HG03196 (cell line): ENCODE measurements around the gene FBXO42.

ENCODE experiments used
- ATAC-seq: cut with Tn5 transposase; IDR thresholded peaks from one replicate; pipeline ENCODE4 v1.9.1; 2021; ENCODE audit not compliant: unreplicated experiment

The FBXO42 gene

DNA sequence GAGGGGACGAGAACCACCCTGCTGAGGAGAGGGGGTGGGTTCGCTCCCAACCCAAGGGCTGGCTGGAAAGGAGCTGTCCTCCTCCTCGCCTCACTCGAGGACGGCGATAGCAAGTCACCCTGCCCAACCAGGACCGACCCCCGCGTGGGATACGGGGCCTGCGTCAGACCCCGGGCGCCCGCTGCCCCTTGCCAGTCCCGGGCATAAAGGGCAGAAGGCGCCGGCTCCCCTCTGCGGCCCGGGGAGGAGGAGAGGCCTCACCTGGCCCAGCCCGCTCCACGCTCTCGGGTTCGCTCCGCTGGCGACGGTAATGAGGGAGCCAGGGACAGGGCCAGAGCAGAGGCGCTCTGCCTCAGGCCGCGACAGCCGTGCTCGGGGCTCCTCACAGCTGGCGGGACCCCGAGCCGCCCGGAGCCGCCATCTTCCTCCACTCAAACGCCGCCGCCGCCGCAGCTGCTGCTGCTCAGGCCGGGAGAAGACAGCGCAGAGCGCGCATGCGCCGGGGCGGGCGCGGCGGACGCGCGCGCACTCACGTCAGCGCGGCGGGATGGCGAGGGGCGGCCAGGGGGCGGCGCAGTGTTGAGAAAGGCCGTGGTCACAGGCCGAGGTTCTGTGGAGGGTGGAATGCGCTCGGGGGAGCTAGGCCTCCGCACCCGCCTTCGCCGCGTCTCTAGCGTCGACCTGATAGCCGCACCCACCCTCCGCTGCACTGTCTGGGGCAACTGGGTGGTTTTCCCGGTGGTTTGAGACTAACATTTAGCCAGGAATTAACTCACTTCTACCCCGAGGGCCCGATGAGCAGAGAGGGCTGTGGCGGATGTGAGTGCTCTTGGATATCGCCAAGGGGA lies at the start of gene FBXO42:
Gene FBXO42 (minus strand): TSS at position 487 of the 848 bp plus-strand sequence. CDS start 37,062 bp downstream, outside the sequence.
- peak; percentile 90 for ATAC-seq

DNA sequence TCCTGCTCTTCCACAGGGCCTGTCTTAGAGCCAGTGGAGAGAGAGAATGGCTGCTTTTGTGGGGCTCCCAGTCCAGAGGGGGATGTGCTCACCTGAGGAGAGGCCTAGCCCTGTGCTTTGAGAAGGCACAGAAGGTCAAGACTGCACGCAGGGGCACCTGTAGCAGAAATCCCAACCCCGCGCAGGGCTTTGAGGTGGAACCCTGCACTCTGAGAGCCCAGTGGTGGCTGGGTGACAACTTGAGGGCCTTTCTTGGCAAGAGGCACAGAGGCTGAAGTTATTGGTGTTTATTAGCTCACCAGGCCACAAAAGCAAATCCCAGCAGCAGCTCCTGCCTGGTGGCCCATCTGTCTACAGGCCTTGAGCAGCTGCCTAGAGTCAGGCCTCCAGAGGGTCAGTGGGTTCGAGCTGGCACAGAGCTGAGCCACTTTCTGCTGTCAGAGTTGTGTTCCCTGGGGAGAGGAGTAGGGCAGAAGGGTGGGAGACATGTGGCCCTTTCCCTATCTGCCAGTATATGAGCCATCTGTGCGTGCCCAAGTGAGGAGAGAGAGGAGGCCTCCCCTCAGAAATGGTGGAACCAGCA lies 46.2 kb upstream of the FBXO42 start:
- no peak for ATAC-seq

DNA sequence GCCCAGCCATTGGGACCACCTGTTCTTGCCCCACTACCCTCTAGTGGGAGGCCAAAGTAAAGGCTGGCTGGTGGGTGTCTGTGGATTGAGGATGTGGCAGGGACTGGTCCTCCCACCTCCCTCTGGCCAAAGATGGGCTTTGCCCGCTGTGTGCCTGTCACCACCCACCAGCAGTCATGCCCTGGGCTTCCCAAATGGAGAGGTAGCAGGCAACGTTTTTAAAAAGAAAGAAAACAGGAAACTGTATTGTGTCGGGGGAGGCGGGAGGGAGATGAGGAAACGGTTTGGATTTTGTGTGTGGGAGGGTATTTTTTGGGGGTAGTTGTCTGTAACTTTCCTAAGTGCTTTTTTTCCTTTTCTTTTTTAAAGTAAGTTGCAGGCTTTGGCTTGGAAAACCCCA lies 44.8 kb upstream of the FBXO42 start:
- no peak for ATAC-seq

DNA sequence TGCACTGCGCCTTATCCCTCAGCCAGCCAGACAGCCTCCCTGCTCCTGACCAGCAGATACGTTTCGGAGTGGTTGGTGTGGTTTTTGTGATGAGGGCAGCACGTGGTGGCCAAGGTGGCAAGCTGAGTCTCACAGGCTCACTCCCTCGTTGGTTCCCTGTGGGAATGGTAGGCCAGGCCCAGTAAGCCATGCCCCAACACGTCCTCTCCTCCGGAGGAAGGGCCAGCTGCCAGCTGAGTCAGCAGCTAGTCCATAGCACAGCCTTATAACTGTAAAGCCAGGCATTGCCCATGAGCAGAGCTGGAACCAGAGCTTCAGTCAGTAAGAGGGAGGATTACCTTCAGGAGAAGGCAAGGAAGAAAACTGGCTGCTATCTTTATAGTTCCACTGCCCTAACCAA lies 44.3 kb upstream of the FBXO42 start:
- ATAC-seq: no peak

DNA sequence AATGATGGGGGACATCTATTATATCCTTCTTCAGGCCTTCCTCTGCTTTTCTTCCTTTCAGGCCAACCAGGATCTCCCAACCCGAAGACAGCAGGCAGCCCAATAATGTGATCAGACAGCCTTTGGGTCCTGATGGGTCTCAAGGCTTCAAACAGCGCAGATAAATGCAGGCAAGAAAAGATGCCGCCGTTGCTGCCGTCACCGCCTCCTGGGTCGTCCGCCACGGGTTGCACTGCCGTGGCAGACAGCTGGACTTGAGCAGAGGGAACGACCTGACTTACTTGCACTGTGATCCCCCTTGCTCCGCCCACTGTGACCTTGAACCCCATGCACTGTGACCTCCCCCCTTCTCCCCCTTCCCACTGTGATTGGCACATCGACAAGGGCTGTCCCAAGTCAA lies 42.7 kb upstream of the FBXO42 start:
- no peak for ATAC-seq

DNA sequence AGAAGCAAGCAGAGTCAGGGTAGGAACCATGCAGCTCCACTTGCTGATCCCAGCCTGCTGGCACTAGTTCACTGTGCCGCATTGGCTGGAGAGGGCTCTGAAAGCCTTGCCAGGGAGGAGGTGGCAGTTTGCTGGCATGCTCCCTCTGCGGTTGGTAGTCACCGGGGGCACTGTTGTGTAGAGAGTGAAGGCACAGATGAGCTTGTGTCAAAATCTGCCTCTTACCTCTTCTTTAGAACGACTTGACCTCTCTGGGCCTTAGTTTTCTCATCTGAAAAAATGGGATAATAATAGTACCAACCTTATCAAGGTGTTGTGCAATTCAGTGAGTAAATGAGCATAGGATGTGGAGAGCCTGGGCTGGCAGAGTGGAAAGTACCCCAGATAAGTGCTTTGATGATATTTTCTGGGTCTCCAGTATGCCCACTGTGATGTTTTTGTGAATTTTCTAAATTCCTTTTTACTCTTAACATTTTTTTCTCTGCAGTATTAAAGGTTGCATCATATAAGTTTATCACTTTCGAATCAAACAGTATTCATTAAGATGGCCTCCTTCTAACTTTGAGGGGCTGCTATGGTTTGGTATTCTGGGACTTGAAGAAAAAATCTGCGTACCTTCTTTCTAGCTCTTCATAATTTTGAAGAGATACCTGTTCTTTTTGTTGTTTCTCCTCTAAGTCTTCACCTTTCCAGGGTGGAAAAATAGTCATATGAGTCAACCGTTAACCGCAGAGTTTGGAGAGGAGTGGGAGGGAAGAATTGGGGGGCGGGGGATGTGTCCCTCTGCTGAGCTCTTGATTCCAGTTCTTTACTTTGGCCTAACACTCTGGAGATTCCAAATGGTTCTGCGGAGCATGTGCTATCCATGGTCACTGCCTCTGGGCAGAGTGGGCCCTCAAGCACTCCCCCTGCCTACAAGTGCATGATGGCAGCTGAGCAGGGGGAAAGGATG lies 41.6 kb upstream of the FBXO42 start:
- no peak for ATAC-seq

DNA sequence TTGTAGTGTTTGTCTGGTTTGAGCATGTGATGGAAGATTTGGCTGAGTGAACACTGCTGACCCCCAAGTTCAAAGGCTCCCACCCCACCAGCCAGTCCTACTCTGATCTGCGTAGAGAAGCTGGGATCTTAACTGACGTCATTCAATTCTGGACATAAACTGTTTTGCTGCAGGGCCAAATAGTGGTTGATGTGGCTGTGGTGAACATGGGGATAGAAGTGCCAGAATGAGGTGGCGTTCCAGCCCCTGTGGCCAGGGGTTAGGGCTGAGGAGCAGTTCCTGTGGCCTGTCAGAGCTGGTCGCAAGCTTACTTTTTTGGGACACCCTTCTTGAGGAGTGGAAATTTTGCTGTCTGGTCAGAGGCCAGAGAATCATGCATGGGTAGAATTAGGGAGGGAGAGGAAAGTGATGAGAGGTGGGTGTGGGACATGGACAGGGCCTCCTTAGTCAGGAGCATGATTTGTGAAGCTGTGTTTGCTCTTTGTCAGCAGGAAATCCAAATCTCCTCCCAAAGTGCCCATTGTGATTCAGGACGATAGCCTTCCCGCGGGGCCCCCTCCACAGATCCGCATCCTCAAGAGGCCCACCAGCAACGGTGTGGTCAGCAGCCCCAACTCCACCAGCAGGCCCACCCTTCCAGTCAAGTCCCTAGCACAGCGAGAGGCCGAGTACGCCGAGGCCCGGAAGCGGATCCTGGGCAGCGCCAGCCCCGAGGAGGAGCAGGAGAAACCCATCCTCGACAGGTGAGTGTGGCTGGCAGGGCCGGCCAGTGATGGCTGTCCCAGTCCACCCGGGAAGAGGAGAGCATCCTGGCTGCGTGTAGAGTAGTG lies 40.7 kb upstream of the FBXO42 start:
- no peak for ATAC-seq

DNA sequence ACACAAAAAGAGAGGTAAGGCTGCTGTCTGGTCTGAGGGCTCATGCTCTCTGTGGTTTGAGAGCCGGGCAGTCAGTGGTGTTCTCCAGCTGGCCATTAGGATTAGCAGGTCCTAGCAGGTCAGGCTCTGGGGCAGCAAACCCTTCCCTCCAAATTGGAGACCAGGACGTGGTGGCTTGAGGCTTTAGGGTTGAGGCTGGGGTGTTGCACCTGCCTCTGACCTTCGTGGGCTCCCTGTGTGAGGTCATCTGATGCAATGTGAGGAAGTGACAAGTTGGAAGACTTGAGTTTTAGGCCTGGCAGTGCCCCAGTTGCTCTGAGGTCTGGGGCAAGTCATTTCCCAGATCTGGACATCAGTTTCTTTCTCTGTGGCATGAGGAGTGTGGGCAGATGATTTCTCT lies 39.1 kb upstream of the FBXO42 start:
- ATAC-seq: no peak

DNA sequence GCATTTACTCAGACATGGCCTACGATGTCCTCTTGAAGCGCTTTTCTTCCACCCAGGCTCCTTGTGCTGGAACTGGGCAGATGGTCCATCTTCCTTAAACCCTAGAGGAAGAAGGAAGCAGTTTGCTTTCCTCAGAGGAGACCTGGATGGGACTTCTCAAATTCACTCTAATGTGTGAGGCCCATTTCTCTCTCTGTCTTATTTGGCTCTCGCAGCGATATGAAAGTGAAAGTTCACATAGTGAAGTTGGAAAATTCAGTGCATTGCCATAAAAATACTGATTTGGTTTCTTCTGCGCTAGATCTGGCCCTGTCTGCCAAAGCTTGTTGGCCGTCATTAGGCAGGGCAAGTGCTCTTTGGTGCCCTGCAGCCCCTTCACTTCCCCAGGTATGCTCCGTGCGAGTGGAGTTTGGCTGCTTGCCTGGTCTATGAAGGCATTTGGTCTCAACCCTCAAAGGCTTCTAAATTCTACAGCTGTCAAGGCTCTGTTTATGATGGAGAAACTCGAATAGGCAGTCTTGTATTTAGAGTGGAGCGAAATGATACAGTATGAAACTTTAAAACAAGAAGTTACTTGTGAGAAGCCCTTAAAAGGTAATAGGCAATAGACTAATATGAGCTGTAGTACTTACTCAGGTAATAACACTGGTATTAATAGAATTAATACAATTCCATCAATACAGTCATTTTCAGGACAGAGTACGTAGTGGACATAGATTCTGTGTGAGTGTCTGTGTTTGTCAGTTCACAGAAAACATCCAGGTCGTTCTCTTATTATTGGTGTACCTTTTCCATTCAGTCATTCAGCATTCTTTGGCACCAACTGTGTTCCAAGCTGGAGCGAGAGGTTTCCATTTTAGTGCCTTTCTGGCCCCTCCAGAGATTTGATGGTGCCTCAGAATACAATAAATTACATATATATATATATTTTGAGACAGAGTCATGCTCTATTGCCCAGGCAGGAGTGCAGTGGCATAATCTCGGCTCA lies 35.2 kb upstream of the FBXO42 start:
- no peak for ATAC-seq

DNA sequence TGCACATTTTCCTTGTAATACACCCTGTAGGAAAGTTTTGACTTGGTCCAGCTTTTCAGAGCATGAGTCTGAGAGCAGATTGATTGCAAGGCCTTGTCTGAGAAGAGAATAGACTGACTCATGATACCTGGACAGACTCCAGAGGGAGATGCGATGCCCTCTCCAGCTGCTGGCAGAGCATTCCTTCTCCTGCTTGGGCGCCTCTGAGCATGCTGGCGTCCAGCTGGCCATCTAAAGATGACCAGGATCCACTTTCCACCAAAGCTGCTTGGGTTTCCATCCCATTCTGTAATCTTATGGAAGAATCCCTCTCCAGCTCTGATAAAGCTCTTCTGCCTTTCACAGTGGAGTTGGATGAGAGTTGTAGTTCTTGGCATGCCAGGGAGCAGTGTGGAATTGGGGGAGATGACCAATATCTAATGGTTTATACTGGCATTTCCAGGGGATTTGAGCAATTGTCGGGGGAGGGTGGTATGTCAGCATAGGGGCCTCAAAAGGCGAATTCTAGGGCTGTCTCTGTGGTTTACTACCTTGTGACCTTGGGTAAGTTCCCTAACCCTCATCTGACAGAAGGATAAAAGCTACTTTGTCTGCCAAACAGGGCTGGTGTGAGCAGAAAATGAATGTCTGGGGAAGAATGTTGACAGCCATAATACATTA lies 34.3 kb upstream of the FBXO42 start:
- ATAC-seq: no peak

DNA sequence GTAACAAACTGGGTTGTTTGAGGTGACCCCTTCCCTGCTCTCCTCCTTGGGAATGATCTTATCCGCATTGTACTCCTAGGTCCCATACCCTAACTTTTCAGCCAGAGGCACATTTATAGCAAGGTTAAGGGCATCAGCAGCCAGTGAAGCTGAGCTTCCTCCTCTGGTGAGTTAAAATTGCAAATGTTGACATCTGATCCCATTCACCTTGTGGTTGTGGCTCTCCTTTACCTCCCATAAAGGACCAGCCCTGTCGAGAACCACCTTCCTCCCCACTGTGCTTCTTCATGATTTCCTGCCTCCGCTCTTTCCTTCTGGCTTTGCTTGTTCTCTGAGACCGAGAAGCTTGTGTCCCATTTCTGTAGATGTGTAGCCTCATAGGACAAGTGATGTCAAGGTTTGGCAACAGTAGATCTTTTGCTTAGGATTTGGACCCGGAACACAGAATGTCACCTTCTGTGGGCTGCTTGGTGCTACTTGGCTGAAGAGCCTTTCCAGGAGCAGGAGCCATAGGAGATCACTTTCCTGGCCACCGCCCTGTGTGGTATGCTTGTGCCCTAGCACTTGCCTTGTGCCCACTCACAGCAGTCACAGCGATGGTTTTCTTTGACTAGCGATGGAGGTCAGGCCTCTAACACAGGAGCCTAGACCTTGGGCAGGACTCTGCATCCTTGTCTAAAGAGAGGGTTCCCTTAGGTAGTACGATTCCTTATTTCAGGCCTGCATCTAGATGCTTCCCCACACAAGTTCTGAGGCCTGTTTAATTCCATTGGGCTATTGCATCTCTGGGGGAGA lies 33.6 kb upstream of the FBXO42 start:
- no peak for ATAC-seq

DNA sequence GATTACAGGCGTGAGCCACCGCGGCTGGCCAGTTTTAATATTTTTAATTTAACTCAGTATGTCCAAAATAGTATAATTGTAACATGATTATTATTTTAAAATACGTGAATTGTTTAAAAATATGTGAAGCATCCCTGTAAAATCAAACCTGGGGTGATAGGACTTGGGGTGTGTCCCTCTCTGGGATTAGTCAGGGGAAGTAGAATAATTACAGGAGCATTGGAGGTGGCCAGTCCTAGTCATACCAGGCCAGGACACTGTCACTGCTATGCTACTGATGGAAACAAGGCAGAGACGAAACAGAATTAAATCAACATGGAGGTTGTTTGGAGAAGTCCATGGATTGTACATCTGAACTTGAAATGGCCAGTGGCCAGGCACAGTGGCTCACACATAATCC lies 31.6 kb upstream of the FBXO42 start:
- no peak for ATAC-seq

DNA sequence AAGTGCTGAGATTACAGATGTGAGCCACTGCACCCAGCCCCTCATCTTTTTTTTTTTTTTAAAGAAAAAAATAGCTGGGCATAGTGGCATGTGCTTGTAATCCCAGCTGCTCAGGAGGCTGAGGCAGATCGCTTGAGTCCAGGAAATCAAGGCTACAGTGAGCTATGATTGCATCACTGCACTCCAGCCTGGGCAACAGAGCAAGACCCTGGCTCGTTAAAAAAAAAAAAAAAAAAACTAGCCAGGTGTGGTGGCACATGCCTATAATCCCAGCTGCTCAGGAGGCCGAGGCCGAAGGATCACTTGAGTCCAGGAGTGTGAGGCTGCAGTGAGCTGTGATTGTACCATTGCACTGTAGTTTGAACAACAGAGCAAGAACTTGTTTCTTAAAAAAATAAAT lies 28.6 kb upstream of the FBXO42 start:
- no peak for ATAC-seq

DNA sequence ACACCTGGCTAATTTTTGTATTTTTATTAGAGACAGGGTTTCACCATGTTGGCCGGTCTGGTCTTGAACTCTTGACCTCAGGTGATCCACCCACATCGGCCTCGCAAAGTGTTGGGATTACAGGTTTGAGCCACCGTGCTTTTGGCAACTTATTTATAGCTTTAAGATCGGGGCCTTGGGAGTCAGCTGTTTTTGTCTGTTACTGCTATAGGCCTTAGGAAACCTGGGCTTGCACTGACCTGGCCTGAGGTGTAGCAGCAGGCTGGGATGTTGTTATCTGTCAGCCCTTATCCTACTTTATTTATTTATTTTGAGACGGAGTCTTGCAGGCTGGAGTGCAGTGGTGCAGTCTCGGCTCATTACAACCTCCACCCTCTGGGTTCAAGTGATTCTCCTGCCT lies 26.2 kb upstream of the FBXO42 start:
- ATAC-seq: no peak

DNA sequence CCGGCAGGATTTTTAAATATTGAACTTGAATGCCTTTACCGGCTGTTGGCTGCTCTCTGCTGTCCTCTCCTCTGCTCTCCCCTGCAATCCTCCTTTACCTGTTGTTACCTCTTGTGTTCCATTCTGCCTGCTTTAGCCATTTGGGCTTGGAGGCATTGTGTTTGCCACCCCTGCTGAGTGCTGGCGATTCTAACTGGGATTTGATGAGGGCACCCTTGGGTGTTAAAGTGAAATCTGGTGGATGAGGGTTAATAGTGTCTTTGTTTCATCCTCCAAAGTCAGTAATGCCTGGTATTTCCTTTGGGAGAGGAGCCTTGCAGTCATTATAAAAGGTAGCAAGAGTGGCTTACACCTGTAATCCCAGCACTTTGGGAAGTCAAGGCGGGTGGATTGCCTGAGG lies 24.7 kb upstream of the FBXO42 start:
- ATAC-seq: no peak

DNA sequence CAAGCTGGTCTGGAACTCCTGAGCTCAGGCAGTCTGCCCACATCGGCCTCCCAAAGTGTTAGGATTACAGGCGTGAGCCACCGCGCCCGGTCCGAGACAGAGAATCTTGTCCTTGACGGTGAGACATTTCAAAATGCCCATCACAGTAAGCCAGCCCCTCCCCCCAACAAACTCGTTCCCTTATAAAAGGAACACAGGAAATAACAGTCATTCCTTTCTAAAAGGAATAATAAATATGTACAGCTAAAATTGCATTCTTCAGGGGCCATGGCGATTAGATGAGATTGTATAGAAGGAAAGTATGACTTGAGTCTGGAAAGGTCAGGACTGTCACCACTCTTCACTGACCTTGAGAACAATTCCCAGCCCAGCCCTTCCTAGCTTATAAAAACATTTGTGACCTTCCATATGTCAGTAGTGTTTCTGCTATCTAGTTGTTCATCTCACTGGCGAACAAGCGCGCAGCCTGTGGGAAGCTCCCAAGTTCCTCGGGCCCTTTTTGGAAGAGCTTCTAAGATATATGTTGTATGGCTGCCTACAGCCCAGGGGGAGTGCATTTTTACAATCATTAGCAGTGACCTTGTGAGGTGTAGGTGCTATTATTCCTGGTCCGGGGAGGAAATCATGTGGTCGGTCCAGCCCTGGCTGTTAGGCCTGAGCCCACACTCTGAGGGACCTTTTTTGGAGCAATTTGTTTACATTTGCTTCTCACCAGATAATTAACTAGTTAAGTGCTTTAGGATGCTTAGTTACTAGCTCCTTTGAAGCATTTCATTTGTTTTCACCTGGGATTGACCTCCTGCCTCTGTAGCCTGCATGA lies 23.5 kb upstream of the FBXO42 start:
- no peak for ATAC-seq

DNA sequence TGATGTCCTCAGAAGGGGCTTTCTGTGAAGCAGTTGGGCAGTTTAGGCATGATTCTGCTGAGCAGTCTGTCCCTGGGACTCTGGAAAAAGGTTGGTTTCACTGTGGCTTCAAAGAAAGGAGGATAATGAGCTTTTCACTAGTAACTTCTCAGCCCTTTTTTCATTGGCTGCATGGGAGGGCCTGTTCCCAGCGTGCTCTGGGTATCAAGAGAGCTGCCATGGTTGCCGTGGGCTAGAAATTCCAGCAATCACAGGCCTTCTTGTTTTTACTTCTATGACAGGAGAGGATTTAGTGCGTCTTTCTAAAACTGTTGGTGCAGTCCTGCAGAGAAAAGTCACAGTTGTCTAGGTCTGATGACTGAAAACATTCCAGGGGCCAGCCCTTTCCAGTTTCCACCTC lies 22.0 kb upstream of the FBXO42 start:
- ATAC-seq: no peak
